K562 (cell line): ENCODE results near the gene PTTG2. TPM values are rescaled to one million over a fixed set of nuclear protein-coding genes. Genes with fewer than 3 reads are reported as not detected.

ENCODE experiments used
- COPS2 ChIP-seq: fragments of 450-650 bp; conservative IDR thresholded peaks from 2 replicates; pipeline ENCODE4 v1.6.1; 2016; ENCODE audit warnings: mild to moderate bottlenecking, moderate library complexity
- EZH2 ChIP-seq: IDR thresholded peaks from 2 replicates; pipeline ENCODE4 v1.6.1; 2012; ENCODE audit warnings: low read depth, mild to moderate bottlenecking, inconsistent platforms, low read length, borderline replicate concordance
- KAT7 ChIP-seq: sonication (generic); formaldehyde crosslinking; IDR thresholded peaks from 2 replicates; pipeline ENCODE4 v1.8.0; 2022; ENCODE audit warnings: missing genetic modification reagents, mild to moderate bottlenecking, borderline replicate concordance
- KAT8 ChIP-seq: fragments of 450-650 bp; IDR thresholded peaks from 2 replicates; pipeline ENCODE4 v1.6.1; 2016; ENCODE audit warnings: low read depth, mild to moderate bottlenecking
- MEIS2 ChIP-seq: fragments of 450-650 bp; IDR thresholded peaks from 2 replicates; pipeline ENCODE4 v1.6.1; 2014; ENCODE audit warnings: mild to moderate bottlenecking; ENCODE audit not compliant: partially characterized antibody
- SAP30 ChIP-seq: fragments of 200-600 bp; sonication (generic); IDR thresholded peaks from 2 replicates; pipeline ENCODE4 v1.6.1; 2012; ENCODE audit warnings: borderline replicate concordance, low read depth, mild to moderate bottlenecking, moderate library complexity, low read length, control low read depth, inconsistent platforms; ENCODE audit not compliant: insufficient read depth, poor library complexity, severe bottlenecking
- TAL1 ChIP-seq: fragments of 450-650 bp; IDR thresholded peaks from 2 replicates; pipeline ENCODE4 v1.6.1; 2016; ENCODE audit warnings: mild to moderate bottlenecking
- TCF7 ChIP-seq: sonication (generic); IDR thresholded peaks from 2 replicates; pipeline ENCODE4 v1.6.1; 2016; ENCODE audit warnings: antibody characterized with exemption, borderline replicate concordance
- polyA plus RNA-seq, 8 experiments: library from polyadenylated mRNA; depleted of rRNA in 4 of 8; stranded (reverse) in 5 of 8; unstranded in 3 of 8; fragments of >200 nt; fragmentation: Nextera tagmentation in 2 of 8; fragmentation: Illumina TruSeq in 1 of 8; extraction: Ambion mirVana in 2 of 8; extraction: Trizol in 1 of 8; gene quantifications; 2 replicates each; pipeline versions ENCODE4 v1.2.1 to v1.2.3, GENCODE V29; 2011 to 2014; ENCODE audit warnings: inconsistent platforms in 1 of 8, missing spikeins in 1 of 8
- total RNA-seq, 7 experiments: library from RNA; depleted of rRNA in 6 of 7; stranded (reverse); fragments of >200 nt in 6 of 7; fragmentation: Illumina TruSeq in 2 of 7; extraction: Trizol in 2 of 7; gene quantifications; 2 replicates each; pipeline versions ENCODE4 v1.2.1 to v1.2.3, GENCODE V29; 2011 to 2021; ENCODE audit warnings: low replicate concordance in 1 of 7
- TF ChIP-seq, protein P1 (sequence below): sonication (generic); formaldehyde crosslinking; IDR thresholded peaks from 2 replicates; pipeline ENCODE4 v1.8.0; 2023; ENCODE audit warnings: mild to moderate bottlenecking, missing genetic modification reagents
- TF ChIP-seq, protein P2 (sequence below): fragments of 250-450 bp; sonication (Bioruptor Pico); IDR thresholded peaks from 2 replicates; pipeline ENCODE4 v1.4.0; 2020
- TF ChIP-seq, protein P3 (sequence below): fragments of 250-450 bp; sonication (Bioruptor Pico); IDR thresholded peaks from 2 replicates; pipeline ENCODE4 v1.5.0; 2021
- TF ChIP-seq, protein P4 (sequence below): fragments of 450-650 bp; IDR thresholded peaks from 2 replicates; pipeline ENCODE4 v1.7.1; 2018; ENCODE audit warnings: mild to moderate bottlenecking, low read depth; ENCODE audit not compliant: partially characterized antibody
- TF ChIP-seq, protein P5 (sequence below): sonication (generic); formaldehyde crosslinking; IDR thresholded peaks from 2 replicates; pipeline ENCODE4 v1.8.1; 2023; ENCODE audit warnings: mild to moderate bottlenecking, missing genetic modification reagents, moderate library complexity

The PTTG2 gene
- total and polyA plus RNA-seq, 9 of the 15 experiments (the other 6 are each of a cell fraction or from before 2014, with no cell fraction given), result not detected

DNA sequence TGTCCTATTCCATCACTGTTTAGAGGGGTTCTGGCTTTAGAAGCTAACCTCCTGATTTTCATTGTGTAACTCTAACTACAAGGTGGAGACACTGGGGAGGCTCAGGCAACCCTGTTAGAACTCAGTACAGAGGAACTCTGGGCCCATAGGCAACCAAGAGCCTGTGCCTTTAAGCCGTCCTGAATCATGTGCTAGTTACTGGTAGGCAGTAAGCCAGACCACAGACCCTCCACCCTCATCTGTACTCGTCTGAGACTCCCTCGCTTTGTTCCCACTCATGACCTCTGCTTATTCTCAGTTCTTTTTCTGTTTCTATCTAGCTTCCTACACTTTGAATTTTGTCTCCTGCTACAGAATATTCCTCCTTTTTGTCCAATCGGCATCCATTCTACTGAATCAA lies 37.9 kb upstream of the PTTG2 start (continued):
- TF ChIP-seq EZH2 (no peak), KAT8 (no peak), TAL1 (no peak), KAT7 (CRISPR knock-in tag) (no peak), MEIS2 (no peak), TCF7 (no peak), COPS2 (no peak), SAP30 (no peak)
- TF ChIP-seq, protein P1, sequence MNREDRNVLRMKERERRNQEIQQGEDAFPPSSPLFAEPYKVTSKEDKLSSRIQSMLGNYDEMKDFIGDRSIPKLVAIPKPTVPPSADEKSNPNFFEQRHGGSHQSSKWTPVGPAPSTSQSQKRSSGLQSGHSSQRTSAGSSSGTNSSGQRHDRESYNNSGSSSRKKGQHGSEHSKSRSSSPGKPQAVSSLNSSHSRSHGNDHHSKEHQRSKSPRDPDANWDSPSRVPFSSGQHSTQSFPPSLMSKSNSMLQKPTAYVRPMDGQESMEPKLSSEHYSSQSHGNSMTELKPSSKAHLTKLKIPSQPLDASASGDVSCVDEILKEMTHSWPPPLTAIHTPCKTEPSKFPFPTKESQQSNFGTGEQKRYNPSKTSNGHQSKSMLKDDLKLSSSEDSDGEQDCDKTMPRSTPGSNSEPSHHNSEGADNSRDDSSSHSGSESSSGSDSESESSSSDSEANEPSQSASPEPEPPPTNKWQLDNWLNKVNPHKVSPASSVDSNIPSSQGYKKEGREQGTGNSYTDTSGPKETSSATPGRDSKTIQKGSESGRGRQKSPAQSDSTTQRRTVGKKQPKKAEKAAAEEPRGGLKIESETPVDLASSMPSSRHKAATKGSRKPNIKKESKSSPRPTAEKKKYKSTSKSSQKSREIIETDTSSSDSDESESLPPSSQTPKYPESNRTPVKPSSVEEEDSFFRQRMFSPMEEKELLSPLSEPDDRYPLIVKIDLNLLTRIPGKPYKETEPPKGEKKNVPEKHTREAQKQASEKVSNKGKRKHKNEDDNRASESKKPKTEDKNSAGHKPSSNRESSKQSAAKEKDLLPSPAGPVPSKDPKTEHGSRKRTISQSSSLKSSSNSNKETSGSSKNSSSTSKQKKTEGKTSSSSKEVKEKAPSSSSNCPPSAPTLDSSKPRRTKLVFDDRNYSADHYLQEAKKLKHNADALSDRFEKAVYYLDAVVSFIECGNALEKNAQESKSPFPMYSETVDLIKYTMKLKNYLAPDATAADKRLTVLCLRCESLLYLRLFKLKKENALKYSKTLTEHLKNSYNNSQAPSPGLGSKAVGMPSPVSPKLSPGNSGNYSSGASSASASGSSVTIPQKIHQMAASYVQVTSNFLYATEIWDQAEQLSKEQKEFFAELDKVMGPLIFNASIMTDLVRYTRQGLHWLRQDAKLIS, result no peak
- TF ChIP-seq, protein P2, sequence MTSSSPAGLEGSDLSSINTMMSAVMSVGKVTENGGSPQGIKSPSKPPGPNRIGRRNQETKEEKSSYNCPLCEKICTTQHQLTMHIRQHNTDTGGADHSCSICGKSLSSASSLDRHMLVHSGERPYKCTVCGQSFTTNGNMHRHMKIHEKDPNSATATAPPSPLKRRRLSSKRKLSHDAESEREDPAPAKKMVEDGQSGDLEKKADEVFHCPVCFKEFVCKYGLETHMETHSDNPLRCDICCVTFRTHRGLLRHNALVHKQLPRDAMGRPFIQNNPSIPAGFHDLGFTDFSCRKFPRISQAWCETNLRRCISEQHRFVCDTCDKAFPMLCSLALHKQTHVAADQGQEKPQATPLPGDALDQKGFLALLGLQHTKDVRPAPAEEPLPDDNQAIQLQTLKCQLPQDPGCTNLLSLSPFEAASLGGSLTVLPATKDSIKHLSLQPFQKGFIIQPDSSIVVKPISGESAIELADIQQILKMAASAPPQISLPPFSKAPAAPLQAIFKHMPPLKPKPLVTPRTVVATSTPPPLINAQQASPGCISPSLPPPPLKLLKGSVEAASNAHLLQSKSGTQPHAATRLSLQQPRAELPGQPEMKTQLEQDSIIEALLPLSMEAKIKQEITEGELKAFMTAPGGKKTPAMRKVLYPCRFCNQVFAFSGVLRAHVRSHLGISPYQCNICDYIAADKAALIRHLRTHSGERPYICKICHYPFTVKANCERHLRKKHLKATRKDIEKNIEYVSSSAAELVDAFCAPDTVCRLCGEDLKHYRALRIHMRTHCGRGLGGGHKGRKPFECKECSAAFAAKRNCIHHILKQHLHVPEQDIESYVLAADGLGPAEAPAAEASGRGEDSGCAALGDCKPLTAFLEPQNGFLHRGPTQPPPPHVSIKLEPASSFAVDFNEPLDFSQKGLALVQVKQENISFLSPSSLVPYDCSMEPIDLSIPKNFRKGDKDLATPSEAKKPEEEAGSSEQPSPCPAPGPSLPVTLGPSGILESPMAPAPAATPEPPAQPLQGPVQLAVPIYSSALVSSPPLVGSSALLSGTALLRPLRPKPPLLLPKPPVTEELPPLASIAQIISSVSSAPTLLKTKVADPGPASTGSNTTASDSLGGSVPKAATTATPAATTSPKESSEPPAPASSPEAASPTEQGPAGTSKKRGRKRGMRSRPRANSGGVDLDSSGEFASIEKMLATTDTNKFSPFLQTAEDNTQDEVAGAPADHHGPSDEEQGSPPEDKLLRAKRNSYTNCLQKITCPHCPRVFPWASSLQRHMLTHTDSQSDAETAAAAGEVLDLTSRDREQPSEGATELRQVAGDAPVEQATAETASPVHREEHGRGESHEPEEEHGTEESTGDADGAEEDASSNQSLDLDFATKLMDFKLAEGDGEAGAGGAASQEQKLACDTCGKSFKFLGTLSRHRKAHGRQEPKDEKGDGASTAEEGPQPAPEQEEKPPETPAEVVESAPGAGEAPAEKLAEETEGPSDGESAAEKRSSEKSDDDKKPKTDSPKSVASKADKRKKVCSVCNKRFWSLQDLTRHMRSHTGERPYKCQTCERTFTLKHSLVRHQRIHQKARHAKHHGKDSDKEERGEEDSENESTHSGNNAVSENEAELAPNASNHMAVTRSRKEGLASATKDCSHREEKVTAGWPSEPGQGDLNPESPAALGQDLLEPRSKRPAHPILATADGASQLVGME, result no peak
- TF ChIP-seq, protein P3, sequence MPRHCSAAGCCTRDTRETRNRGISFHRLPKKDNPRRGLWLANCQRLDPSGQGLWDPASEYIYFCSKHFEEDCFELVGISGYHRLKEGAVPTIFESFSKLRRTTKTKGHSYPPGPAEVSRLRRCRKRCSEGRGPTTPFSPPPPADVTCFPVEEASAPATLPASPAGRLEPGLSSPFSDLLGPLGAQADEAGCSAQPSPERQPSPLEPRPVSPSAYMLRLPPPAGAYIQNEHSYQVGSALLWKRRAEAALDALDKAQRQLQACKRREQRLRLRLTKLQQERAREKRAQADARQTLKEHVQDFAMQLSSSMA (CRISPR knock-in tag), result no peak
- TF ChIP-seq, protein P4, sequence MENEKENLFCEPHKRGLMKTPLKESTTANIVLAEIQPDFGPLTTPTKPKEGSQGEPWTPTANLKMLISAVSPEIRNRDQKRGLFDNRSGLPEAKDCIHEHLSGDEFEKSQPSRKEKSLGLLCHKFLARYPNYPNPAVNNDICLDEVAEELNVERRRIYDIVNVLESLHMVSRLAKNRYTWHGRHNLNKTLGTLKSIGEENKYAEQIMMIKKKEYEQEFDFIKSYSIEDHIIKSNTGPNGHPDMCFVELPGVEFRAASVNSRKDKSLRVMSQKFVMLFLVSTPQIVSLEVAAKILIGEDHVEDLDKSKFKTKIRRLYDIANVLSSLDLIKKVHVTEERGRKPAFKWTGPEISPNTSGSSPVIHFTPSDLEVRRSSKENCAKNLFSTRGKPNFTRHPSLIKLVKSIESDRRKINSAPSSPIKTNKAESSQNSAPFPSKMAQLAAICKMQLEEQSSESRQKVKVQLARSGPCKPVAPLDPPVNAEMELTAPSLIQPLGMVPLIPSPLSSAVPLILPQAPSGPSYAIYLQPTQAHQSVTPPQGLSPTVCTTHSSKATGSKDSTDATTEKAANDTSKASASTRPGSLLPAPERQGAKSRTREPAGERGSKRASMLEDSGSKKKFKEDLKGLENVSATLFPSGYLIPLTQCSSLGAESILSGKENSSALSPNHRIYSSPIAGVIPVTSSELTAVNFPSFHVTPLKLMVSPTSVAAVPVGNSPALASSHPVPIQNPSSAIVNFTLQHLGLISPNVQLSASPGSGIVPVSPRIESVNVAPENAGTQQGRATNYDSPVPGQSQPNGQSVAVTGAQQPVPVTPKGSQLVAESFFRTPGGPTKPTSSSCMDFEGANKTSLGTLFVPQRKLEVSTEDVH, result no peak
- TF ChIP-seq, protein P5, sequence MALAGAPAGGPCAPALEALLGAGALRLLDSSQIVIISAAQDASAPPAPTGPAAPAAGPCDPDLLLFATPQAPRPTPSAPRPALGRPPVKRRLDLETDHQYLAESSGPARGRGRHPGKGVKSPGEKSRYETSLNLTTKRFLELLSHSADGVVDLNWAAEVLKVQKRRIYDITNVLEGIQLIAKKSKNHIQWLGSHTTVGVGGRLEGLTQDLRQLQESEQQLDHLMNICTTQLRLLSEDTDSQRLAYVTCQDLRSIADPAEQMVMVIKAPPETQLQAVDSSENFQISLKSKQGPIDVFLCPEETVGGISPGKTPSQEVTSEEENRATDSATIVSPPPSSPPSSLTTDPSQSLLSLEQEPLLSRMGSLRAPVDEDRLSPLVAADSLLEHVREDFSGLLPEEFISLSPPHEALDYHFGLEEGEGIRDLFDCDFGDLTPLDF (CRISPR knock-in tag), result no peak
